ENCODE results near the gene RNF5.

Gene RNF5

DNA sequence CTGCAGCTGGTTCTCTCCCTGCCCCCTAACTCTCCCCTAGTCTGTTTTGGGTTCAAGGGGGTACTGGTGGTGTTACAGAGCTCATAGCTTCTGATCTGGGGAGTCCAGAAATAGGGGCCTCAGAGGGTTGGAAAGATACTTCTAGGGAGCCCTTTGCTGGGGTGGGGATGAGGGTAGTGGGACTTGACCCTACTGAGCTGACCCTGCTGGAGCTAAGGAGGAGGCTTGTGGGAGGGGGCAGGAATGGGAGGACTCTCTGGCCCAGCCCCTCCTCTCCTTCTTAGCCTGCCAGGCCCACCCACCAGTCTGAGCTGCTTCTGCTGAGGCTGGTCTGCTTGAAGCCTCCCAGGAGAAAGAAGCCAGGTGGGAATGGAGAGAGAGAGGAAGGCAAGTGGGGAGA lies 13.9 kb upstream of the RNF5 start, which contains the start of gene EGFL8:
EGFL8 (plus strand) TSS at position 301 of the 400 bp plus-strand sequence. CDS start 1,571 bp downstream, outside the sequence.
- DNase-seq (ENCODE audit: low read depth), result no peak
- H3K4me3 ChIP-seq (ENCODE audit: low read length), result no peak within 1 kb of the TSS
- TF ChIP-seq, protein P1, sequence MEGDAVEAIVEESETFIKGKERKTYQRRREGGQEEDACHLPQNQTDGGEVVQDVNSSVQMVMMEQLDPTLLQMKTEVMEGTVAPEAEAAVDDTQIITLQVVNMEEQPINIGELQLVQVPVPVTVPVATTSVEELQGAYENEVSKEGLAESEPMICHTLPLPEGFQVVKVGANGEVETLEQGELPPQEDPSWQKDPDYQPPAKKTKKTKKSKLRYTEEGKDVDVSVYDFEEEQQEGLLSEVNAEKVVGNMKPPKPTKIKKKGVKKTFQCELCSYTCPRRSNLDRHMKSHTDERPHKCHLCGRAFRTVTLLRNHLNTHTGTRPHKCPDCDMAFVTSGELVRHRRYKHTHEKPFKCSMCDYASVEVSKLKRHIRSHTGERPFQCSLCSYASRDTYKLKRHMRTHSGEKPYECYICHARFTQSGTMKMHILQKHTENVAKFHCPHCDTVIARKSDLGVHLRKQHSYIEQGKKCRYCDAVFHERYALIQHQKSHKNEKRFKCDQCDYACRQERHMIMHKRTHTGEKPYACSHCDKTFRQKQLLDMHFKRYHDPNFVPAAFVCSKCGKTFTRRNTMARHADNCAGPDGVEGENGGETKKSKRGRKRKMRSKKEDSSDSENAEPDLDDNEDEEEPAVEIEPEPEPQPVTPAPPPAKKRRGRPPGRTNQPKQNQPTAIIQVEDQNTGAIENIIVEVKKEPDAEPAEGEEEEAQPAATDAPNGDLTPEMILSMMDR (IDR thresholded peaks at IDR 0.05; ENCODE audit: insufficient read depth, low read depth, low read length, missing control alignments), result no peak

DNA sequence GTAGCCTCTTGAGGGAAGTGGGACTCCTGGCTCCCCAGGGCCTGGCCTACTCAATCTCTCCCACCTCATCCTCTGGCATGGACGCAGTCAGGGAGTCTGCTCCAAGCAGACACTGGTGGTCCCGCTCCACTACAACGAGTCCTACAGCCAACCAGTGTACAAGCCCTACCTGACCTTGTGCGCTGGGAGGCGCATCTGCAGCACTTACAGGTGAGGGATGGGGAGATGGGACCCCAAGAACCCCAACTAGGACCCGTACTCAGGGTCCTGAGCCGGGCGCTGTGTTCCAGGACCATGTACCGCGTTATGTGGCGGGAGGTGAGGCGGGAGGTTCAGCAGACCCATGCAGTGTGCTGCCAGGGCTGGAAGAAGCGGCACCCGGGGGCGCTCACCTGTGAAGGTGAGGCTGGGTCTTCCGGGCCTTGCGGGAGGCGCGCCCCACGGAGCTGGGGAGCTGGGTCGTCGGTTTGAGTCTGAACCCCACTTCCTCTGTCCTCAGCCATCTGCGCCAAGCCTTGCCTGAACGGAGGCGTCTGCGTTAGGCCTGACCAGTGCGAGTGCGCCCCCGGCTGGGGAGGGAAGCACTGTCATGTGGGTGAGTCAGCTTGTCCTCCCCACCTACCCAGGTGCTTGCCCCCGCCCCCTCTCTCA lies 11.7 kb upstream of the RNF5 start:
- TF ChIP-seq, protein P1 (IDR thresholded peaks at IDR 0.05; ENCODE audit: insufficient read depth, low read depth, low read length, missing control alignments), result no peak
- no peak for DNase-seq (ENCODE audit: low read depth)
- H3K4me3 ChIP-seq (ENCODE audit: low read length), result no peak overlapping the region

DNA sequence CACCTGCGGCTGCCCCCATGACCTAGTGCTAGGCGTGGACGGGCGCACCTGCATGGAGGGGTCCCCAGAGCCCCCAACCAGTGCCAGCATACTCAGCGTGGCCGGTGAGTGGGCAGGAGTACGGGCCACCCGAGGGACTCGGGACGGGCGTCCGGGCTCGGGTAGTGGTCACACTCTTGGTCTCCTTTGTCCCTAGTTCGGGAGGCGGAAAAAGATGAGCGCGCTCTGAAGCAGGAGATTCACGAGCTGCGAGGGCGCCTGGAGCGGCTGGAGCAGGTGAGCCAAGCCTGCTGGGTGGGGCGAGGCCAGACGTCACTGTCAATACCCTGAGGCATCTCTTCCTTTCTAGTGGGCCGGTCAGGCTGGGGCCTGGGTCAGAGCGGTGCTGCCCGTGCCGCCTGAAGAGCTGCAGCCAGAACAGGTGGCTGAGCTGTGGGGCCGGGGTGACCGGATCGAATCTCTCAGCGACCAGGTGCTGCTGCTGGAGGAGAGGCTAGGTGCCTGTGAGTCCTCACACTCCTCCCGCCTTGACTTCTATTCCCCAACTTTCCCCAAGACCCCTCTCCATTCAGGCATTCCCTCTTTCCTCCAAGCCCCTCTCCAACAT lies 10.9 kb upstream of the RNF5 start:
- TF ChIP-seq, protein P1 (IDR thresholded peaks at IDR 0.05; ENCODE audit: insufficient read depth, low read depth, low read length, missing control alignments), result no peak
- no peak for DNase-seq (ENCODE audit: low read depth)
- no peak overlapping the region for H3K4me3 ChIP-seq (ENCODE audit: low read length)

DNA sequence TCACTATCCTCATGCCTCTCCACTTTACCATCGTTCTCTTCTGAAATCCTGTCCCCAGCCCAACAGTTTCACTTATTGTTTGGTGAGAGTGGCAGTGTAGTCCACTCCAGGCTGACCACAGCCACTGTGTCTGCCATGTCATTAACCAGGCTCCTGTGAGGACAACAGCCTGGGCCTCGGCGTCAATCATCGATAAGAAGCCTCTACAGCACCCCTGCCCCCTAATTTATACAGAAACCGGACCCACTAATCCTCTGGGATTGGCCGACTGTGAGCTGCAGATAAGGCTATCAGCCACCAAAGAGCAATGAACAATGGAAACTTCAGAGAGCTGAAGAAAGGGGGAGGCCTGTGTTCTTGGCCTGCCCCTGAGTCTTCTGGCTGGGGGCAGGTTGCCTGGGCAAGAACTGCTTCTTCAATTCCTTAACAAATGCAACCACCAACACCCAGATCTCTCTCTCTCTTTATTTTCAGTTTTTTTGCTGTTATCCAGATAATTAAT lies 10.4 kb upstream of the RNF5 start:
- DNase-seq (ENCODE audit: low read depth), result no peak
- H3K4me3 ChIP-seq (ENCODE audit: low read length), result no peak overlapping the region
- TF ChIP-seq, protein P1 (IDR thresholded peaks at IDR 0.05; ENCODE audit: insufficient read depth, low read depth, low read length, missing control alignments), result no peak

DNA sequence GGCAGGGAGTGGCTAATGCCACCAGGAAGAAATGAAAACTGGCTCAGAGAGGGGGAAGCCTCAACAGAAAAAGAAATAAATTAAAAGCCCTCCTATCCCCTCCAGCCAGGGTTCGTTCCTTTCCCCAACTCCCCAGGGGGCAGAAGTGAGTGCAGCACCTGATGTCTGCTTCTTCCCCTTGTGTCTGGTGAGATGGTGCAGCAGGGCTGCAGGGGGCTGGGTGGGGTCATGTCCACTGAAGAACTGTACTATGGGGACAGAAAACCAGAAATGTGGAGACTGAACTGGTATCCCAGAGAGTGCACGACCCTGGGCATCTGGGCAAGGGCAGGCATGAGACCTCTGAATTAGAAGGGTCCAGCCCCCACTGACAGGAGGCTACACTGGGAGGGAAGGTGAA lies 9.9 kb upstream of the RNF5 start:
- no peak for DNase-seq (ENCODE audit: low read depth)
- no peak overlapping the region for H3K4me3 ChIP-seq (ENCODE audit: low read length)
- TF ChIP-seq, protein P1 (IDR thresholded peaks at IDR 0.05; ENCODE audit: insufficient read depth, low read depth, low read length, missing control alignments), result no peak

DNA sequence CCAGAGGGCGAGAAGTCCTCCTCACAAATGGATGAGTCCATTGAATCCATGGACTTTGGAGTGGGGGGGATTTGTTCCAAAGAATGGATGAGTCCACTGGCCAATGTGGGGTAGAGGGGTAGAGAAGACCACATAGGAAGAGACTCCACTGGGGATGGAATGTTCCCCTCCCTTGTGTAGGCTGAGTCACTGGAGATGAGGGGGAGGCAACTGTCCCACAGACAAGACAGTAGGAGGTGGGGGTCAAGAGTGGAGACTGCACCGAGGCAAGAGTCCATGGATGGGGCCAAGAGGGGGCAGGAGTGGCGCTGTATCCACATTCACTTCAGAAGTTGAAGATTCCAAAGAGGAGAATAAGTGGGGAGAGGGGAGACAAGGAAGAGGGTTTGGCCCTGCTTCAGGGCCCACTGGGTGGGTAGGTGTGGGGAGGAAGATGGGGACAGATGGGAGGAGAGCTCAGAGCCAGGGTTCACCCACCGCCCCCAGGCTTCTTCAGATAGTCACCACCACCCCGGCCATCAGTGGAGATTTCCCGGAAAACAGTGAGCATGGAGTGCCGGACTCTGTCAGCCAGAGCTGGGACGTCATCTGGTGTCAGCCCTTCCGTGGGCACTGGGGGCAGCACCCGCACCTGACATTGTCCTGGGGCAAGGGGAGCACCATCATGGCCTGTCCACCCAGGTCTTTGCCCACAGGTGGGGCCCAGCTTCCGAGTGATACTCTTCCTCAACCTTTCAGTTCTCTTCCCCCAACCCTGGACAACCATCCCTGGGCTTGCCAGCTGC lies 9.2 kb upstream of the RNF5 start:
- DNase-seq (ENCODE audit: low read depth), result no peak
- H3K4me3 ChIP-seq (ENCODE audit: low read length), result no peak overlapping the region
- TF ChIP-seq, protein P1 (IDR thresholded peaks at IDR 0.05; ENCODE audit: insufficient read depth, low read depth, low read length, missing control alignments), result no peak
